Activated CD4-positive, alpha-beta T cell treated with anti-CD3 and anti-CD28 coated beads, Interleukin-2, amount 10 ng/mL, durations not matched to agents 7 days and 5 days (primary cell): ENCODE results near the gene ARHGAP26. TPM values are rescaled to one million over a fixed set of nuclear protein-coding genes. Genes with fewer than 3 reads are reported as not detected.

ENCODE experiments used
- CTCF ChIA-PET: fragments of 350-600 bp; sonication (Branson Sonifier 250); formaldehyde crosslinking; loops from one replicate; lab custom pipeline; 2021; ENCODE audit warnings: antibody characterized with exemption; lab: Charles Lee
- POLR2A ChIA-PET: fragments of 350-600 bp; sonication (Branson Sonifier 250); formaldehyde crosslinking; loops from one replicate; lab custom pipeline; 2021; ENCODE audit warnings: antibody characterized with exemption; lab: Charles Lee
- DNase-seq: peaks from one replicate; pipeline ENCODE4 v3.0.0-alpha.2; 2020
- H3K27ac Mint-ChIP-seq: one replicate; pipeline ENCODE4 v1.8.0; 2021; ENCODE audit warnings: mild to moderate bottlenecking, moderate library complexity, mixed read lengths
- H3K27me3 Mint-ChIP-seq: one replicate; pipeline ENCODE4 v1.8.0; 2021; ENCODE audit warnings: mixed read lengths
- H3K36me3 Mint-ChIP-seq: one replicate; pipeline ENCODE4 v1.8.0; 2021; ENCODE audit warnings: low read depth, mixed read lengths
- H3K4me1 Mint-ChIP-seq: one replicate; pipeline ENCODE4 v1.8.0; 2021; ENCODE audit warnings: mixed read lengths
- H3K4me3 Mint-ChIP-seq: one replicate; pipeline ENCODE4 v1.8.0; 2021; ENCODE audit warnings: mild to moderate bottlenecking, moderate library complexity, mixed read lengths
- H3K9me3 Mint-ChIP-seq: one replicate; pipeline ENCODE4 v1.8.0; 2021; ENCODE audit warnings: mixed read lengths
- total RNA-seq, 2 experiments: library from RNA; stranded (reverse); gene quantifications; one replicate each; pipeline ENCODE4 v1.2.3, GENCODE V29; 2021

Gene ARHGAP26
- total RNA-seq, 2 experiments from 2014 or later, result 21.0 to 21.5 TPM

DNA sequence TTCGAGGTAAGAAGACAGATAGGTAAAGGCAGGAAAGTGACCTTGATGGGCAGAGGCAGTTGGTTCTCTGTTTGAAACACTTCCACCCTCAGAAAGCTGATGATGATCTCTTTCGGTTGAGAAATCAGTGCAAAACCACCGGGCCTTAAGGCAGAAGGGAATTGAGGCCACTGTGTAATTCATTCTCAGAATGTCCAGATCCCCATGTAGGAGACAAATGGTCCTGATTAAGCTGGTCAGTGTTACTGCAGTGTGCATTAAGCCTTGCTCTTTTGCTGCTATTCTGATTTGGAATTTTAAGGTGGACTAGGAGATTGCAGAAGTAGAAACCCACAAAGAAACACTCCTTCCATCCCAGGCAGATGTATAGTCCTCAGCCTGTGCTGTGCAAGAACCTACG lies 255.2 kb downstream of the ARHGAP26 start:
- Mint-ChIP-seq H3K36me3 (peaks cover 7% of the 10 kb centered on the region), H3K9me3 (no peaks in the 10 kb centered on the region), H3K27me3 (no peaks in the 10 kb centered on the region), H3K4me1 (peaks cover 41% of the 10 kb centered on the region), H3K4me3 (no peak overlapping the region), H3K27ac (no peak overlapping the region)
- CTCF ChIA-PET, result no interaction called here
- no peak for DNase-seq
- POLR2A ChIA-PET, result no interaction called here

DNA sequence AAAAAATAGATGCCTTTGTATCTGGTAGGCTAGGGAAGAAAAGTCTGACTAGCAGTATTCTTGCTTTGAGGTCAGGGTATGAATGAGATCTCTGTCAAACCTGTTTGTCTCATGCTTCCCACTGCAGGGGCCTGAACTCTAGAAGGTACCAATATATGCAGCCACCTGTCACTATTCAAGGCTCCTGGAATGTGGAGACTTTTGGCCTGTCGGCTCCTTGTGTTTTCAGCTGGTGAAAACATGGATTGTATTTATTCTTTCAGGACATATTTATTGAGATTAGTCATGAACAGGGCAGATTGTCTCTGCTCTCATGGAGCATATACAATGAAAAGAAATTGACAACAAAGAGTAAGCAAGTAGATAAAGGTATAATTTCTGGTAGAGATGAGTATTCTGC lies 255.8 kb downstream of the ARHGAP26 start:
- no peak overlapping the region for H3K4me3 Mint-ChIP-seq
- peaks cover 46% of the 10 kb centered on the region for H3K4me1 Mint-ChIP-seq
- no peaks in the 10 kb centered on the region for H3K9me3 Mint-ChIP-seq
- ChIA-PET CTCF (interaction anchor here (2.2 kb wide), 1 partner anchor 18 kb away, joined by 4 read pairs; no protein-coding TSS in a partner anchor), POLR2A (interaction anchor here (0.5 kb wide), 1 partner anchor 378 kb away, joined by 3 read pairs; the partner anchor contains the start of gene NR3C1)
- no peak overlapping the region for H3K27ac Mint-ChIP-seq
- peaks cover 12% of the 10 kb centered on the region for H3K36me3 Mint-ChIP-seq
- no peak for DNase-seq
- H3K27me3 Mint-ChIP-seq, result no peaks in the 10 kb centered on the region

DNA sequence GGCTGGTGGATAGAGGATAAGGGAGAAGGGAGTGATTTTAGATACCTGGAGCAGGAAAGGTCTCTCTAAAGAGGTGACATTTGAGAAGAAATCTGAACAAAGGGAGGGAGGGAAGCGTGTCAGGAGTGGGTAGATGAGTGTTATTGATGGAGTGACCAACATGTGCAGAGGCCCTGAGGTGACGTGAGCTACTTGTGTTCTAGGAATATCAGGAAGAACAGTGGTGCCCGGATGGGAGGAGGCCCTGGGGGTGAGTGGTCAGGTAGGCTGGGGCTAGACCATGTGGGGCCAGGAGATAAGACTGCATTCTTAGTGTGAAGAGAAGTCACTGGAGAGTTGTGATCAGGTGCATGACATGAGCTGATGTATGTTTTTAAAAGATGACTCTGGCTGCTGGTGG lies 256.2 kb downstream of the ARHGAP26 start:
- peaks cover 50% of the 10 kb centered on the region for H3K4me1 Mint-ChIP-seq
- no peaks in the 10 kb centered on the region for H3K27me3 Mint-ChIP-seq
- H3K4me3 Mint-ChIP-seq, result no peak overlapping the region
- CTCF ChIA-PET, result interaction anchor here (2.2 kb wide), 1 partner anchor 18 kb away, joined by 4 read pairs; no protein-coding TSS in a partner anchor
- H3K9me3 Mint-ChIP-seq, result no peaks in the 10 kb centered on the region
- peaks cover 16% of the 10 kb centered on the region for H3K36me3 Mint-ChIP-seq
- POLR2A ChIA-PET, result no interaction called here
- H3K27ac Mint-ChIP-seq, result no peak overlapping the region
- no peak for DNase-seq

DNA sequence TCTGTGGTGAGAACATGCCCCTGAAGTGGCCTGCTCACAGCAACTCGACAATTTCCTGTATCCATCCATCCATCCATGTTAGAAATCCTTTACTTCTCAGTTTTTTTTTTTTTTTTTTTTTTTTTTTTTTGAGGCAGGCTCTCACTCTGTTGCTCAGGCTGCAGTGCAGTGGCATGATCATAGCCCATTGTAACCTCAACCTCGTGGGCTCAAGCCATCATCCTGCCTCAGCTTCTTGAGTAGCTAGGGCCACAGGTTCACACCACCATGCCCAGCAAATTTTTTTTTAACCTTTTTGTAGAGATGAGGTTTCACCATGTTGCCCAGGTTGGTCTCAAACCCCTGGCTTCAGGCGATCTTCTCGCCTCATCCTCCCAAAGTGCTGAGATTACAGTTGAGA lies 259.1 kb downstream of the ARHGAP26 start:
- H3K27me3 Mint-ChIP-seq, result no peaks in the 10 kb centered on the region
- H3K4me3 Mint-ChIP-seq, result no peak overlapping the region
- peaks cover 37% of the 10 kb centered on the region for H3K4me1 Mint-ChIP-seq
- no peaks in the 10 kb centered on the region for H3K9me3 Mint-ChIP-seq
- no peak for DNase-seq
- ChIA-PET CTCF (interaction anchor here (1.9 kb wide), 1 partner anchor 35 kb away, joined by 4 read pairs; no protein-coding TSS in a partner anchor), POLR2A (no interaction called here)
- peaks cover 16% of the 10 kb centered on the region for H3K36me3 Mint-ChIP-seq
- no peak overlapping the region for H3K27ac Mint-ChIP-seq

DNA sequence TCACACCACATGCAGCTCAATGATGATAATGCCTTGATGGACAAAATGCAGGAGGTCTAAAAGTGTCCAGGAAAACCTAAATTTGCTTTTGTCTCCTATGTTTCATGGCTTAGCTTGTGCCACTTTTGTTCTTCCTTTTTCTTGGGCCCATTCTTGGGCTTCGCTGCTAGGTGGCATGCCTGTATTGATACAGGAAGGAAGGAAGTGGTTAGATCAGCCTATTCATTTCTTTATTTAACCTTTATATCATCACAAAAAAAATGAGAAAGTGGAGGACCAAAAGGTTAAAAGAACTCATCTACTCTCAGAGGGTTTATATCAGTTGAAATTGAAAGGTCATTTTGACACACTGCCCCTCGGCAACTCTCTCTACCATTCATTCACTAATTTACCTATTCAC lies 260.2 kb downstream of the ARHGAP26 start:
- DNase-seq, result peak; percentile 23
- H3K27ac Mint-ChIP-seq, result no peak overlapping the region
- H3K4me1 Mint-ChIP-seq, result peaks cover 30% of the 10 kb centered on the region
- H3K4me3 Mint-ChIP-seq, result no peak overlapping the region
- ChIA-PET CTCF (interaction anchor here (0.6 to 1.9 kb wide), 2 partner anchors 34 to 920 kb away, joined by 3 to 4 read pairs; no protein-coding TSS in a partner anchor), POLR2A (no interaction called here)
- no peaks in the 10 kb centered on the region for H3K9me3 Mint-ChIP-seq
- no peaks in the 10 kb centered on the region for H3K27me3 Mint-ChIP-seq
- H3K36me3 Mint-ChIP-seq, result peaks cover 18% of the 10 kb centered on the region

DNA sequence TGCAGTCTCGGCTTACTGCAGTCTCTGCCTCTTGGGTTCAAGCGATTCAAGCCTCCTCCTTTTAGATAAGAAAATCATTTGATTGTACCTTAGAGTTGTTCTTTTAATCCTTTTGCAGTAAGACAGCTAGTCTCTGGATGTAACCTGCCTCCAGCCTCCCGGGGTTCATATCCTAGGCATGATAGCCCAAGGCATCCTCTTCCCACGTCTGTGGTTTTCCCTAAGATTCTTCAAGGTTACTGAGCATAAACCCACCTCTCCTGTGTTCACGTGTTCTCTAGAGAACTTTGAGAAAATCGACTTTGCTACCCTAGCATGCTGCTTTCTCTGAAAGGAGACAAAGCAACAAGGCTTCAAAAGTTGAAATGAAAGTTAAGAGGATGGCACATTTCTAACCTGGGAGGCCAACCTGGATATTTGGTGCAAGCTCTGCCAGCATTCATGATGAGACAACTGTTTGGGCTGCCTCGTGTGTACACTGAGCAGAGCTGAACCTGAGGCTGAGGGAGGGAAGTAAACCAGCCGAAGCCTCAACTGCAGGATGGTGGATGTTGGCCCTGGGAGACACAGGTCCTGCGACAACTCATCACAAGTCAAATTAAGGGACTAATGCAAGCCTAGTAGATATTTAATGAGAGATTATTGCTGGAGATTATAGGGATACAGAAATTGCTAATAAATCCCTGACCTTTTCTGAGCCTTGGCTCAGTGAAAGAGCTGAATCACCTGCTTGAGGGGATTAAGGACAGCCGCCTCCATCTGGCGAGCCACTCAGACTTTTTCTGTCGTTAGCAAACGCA lies 261.8 kb downstream of the ARHGAP26 start:
- Mint-ChIP-seq H3K27ac (no peak overlapping the region), H3K4me3 (no peak overlapping the region), H3K4me1 (peaks cover 28% of the 10 kb centered on the region), H3K9me3 (no peaks in the 10 kb centered on the region), H3K27me3 (no peaks in the 10 kb centered on the region), H3K36me3 (peaks cover 19% of the 10 kb centered on the region)
- ChIA-PET CTCF (interaction anchor here (1.3 kb wide), 1 partner anchor 18 kb away, joined by 3 read pairs; no protein-coding TSS in a partner anchor), POLR2A (no interaction called here)
- DNase-seq, result no peak

DNA sequence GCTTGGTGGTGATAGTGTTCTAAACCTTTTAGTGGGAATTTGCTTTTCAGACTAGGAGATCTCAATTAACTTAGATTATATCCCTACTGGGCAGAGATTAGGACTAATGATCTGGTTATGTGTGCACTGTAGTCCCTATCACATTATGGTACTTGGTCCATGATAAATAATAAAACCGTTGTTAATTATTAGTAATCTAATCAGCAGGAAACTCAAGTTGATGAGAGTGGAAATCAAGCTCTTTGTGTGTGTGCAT lies 262.3 kb downstream of the ARHGAP26 start:
- CTCF ChIA-PET, result no interaction called here
- Mint-ChIP-seq H3K4me3 (no peak overlapping the region), H3K36me3 (peaks cover 19% of the 10 kb centered on the region), H3K27ac (no peak overlapping the region), H3K4me1 (peaks cover 28% of the 10 kb centered on the region), H3K27me3 (no peaks in the 10 kb centered on the region), H3K9me3 (no peaks in the 10 kb centered on the region)
- no peak for DNase-seq
- POLR2A ChIA-PET, result no interaction called here

DNA sequence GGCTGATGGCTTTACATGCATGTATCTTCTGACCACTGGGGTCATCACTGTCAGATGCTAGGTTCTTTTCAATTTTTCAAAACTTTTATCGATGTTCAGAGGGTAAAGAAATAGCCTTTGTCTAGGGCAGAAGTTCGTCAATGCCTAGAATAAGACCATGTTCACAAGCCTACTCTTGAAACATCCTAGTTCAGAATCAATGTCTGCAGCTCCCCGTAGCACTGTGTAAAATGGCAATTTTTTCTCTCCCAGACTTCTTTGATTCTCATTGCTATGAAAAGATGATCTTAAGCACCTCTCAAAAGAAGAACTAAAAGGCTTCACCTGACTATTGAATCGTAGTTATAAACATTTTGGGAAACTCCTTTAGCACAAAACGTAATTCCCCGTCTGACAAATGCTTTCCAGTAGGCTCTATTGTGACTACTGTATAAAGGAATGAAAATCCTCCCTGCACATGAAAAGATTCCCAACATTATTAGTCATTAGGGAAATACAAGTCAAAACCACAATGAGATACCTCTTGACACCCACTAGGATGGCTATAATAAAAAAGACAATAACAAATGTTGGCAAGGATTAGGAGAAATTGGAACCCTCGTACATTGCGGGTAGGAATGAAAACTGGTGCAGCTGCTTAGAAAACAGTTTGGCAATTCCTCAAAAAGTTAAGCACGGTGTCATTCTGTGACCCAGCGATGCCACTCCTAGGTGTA lies 263.5 kb downstream of the ARHGAP26 start:
- H3K9me3 Mint-ChIP-seq, result no peaks in the 10 kb centered on the region
- H3K36me3 Mint-ChIP-seq, result peaks cover 17% of the 10 kb centered on the region
- H3K4me3 Mint-ChIP-seq, result no peak overlapping the region
- H3K27ac Mint-ChIP-seq, result no peak overlapping the region
- DNase-seq, result no peak
- no peaks in the 10 kb centered on the region for H3K27me3 Mint-ChIP-seq
- ChIA-PET POLR2A (no interaction called here), CTCF (no interaction called here)
- peaks cover 33% of the 10 kb centered on the region for H3K4me1 Mint-ChIP-seq

DNA sequence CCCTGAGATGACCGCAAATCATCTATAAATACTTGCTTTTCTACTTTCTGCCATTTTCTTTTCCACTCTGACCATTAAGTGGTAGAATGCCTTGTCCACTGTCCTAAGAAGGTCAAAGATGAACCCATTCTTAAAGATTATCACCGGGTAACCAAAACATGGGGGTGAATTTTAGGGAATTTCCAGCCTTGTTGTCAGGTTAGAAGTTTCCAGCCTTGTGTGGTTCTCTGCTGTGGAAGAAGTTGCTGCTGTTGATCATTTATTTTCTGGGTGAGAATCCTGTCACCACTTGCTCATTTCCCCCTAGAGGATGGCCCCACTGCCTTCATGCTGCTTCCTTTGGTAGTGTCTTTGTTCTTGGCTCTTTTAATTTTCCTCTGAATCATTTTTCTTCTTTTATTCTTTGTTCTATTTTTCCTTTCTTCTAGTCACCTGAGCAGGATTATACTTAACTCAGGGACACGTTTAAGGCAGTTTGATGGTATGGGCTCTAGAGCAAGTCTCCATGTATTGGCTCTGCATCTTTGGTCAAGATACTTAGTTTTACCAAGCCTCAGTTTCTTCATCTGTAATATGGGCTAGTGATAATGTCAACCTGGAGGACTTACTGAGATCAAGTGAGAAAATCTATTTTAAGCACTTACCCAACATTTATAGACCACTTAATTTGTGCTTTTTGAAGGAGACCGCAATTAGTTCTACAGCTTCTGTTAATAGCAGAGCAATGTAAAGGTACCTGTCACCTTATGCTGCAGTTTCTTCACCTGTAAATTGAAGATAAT lies 266.2 kb downstream of the ARHGAP26 start:
- H3K9me3 Mint-ChIP-seq, result no peaks in the 10 kb centered on the region
- ChIA-PET POLR2A (no interaction called here), CTCF (no interaction called here)
- peaks cover 17% of the 10 kb centered on the region for H3K4me1 Mint-ChIP-seq
- H3K27ac Mint-ChIP-seq, result no peak overlapping the region
- DNase-seq, result no peak
- H3K36me3 Mint-ChIP-seq, result peaks cover 16% of the 10 kb centered on the region
- H3K4me3 Mint-ChIP-seq, result no peak overlapping the region
- no peaks in the 10 kb centered on the region for H3K27me3 Mint-ChIP-seq

DNA sequence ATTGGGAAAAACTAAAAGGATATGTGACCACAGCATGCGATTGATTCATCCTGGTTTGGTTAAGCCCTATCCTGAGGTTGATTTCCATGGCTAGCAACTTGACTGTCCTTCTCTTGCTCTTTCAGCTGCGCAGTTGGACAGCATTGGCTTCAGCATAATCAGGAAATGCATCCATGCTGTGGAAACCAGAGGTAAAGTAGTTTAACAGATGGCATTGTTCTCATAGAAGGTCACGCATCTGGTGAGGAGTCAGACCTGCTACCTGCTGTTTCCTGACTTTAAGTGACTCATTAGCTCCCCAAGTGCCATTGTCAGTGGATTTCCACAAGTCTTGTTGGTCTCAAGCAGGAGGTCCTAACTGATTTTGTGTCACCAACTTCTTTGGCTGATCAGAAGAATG lies 266.9 kb downstream of the ARHGAP26 start:
- Mint-ChIP-seq H3K27me3 (no peaks in the 10 kb centered on the region), H3K4me1 (peaks cover 16% of the 10 kb centered on the region), H3K27ac (no peak overlapping the region), H3K4me3 (no peak overlapping the region), H3K9me3 (no peaks in the 10 kb centered on the region), H3K36me3 (peaks cover 16% of the 10 kb centered on the region)
- ChIA-PET CTCF (no interaction called here), POLR2A (no interaction called here)
- DNase-seq, result no peak

DNA sequence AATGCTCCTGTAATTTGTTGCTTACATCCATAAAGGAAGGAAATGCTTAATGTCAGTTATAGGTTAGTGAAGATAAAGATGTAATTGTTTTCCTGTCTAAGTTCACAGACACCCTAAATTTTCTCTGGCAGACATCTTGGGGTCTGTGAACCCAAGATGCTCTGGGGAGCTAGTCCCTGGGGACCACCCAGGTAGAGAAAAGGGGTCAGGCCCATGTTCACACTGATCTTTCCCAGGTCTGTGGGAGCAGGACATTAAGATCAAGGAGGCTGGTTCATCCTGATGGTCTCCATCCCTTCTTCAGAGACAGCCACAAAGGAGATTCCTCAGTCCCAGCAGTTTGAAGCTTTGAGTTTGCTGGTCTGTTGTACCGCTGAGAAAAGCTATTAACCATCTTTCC lies 267.5 kb downstream of the ARHGAP26 start:
- no peak for DNase-seq
- Mint-ChIP-seq H3K27me3 (no peaks in the 10 kb centered on the region), H3K36me3 (peaks cover 22% of the 10 kb centered on the region), H3K4me1 (peaks cover 16% of the 10 kb centered on the region), H3K27ac (no peak overlapping the region), H3K9me3 (no peaks in the 10 kb centered on the region), H3K4me3 (no peak overlapping the region)
- CTCF ChIA-PET, result no interaction called here
- POLR2A ChIA-PET, result interaction anchor here (0.6 kb wide), 1 partner anchor 277 kb away, joined by 3 read pairs; no protein-coding TSS in a partner anchor

DNA sequence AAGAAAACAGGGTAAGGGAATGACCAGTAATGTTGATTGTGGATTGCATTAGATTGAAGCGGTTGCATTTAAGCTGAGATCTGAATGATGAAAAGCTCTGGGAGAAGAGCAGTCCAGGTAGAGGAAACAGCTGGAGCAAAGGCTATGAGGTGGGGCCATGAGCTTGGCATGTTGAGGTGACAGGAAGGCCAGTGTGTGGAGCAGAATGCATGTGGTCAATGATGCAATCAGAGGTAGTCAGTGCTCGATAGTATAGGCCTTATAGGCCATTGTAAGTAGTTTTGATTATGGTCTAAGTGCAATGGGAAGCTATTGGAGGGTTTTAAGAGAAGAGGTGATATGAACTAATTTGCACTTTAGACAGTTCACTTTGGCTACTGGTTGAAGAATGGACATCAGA lies 270.4 kb downstream of the ARHGAP26 start:
- DNase-seq, result no peak
- CTCF ChIA-PET, result no interaction called here
- Mint-ChIP-seq H3K9me3 (no peaks in the 10 kb centered on the region), H3K27ac (no peak overlapping the region), H3K36me3 (peaks cover 37% of the 10 kb centered on the region), H3K27me3 (no peaks in the 10 kb centered on the region), H3K4me3 (no peak overlapping the region), H3K4me1 (peaks cover 16% of the 10 kb centered on the region)
- POLR2A ChIA-PET, result no interaction called here
